ENCODE results near the gene NEURL1B.

DNA sequence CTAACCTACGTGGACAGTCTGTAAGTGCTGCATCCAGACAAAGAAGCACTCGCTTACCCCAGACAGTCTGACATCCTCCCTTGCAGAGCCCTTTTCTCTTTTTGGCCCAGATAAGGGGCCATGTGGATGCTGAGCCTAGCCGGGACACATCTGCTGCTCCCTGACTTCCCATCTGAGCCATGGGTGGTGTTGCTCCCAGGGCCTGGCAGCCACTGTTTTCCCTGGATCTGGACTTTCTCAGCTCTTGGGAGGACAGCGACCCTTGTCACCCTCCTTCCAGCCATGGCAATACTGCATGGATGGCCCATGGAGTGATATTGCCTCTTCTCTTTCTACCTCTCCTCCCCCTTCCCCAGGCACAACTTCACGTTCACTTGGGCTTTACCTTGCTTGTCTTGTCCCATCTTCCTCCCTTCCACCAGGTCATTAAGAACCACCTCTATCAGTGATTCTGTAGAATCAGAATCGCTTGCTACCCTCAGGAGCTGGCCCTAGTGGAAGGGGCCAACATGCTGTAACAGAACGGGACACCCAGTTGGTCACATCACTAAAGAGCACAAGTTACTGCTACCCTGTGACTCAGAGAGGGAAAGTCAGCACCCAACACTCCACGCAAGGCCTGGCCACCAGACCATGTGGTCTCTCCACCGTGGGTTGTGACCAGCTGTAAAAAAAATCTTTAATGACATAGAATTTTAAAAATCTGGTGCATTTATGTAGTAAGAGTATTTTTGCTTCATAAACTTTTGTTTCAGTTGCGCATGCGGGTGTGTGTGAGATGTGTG is 4.4 kb downstream of the NEURL1B start:
- TF ChIP-seq, protein P1, sequence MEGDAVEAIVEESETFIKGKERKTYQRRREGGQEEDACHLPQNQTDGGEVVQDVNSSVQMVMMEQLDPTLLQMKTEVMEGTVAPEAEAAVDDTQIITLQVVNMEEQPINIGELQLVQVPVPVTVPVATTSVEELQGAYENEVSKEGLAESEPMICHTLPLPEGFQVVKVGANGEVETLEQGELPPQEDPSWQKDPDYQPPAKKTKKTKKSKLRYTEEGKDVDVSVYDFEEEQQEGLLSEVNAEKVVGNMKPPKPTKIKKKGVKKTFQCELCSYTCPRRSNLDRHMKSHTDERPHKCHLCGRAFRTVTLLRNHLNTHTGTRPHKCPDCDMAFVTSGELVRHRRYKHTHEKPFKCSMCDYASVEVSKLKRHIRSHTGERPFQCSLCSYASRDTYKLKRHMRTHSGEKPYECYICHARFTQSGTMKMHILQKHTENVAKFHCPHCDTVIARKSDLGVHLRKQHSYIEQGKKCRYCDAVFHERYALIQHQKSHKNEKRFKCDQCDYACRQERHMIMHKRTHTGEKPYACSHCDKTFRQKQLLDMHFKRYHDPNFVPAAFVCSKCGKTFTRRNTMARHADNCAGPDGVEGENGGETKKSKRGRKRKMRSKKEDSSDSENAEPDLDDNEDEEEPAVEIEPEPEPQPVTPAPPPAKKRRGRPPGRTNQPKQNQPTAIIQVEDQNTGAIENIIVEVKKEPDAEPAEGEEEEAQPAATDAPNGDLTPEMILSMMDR (IDR thresholded peaks at IDR 0.05; ENCODE audit: low read depth, low read length, missing input control) = no peak
- TF ChIP-seq SP1 (IDR thresholded peaks at IDR 0.05) (peak; percentile 10), EGR1 (IDR thresholded peaks at IDR 0.05; ENCODE audit: low read depth in 2 of 2) (no peak)
- TF ChIP-seq, protein P2, sequence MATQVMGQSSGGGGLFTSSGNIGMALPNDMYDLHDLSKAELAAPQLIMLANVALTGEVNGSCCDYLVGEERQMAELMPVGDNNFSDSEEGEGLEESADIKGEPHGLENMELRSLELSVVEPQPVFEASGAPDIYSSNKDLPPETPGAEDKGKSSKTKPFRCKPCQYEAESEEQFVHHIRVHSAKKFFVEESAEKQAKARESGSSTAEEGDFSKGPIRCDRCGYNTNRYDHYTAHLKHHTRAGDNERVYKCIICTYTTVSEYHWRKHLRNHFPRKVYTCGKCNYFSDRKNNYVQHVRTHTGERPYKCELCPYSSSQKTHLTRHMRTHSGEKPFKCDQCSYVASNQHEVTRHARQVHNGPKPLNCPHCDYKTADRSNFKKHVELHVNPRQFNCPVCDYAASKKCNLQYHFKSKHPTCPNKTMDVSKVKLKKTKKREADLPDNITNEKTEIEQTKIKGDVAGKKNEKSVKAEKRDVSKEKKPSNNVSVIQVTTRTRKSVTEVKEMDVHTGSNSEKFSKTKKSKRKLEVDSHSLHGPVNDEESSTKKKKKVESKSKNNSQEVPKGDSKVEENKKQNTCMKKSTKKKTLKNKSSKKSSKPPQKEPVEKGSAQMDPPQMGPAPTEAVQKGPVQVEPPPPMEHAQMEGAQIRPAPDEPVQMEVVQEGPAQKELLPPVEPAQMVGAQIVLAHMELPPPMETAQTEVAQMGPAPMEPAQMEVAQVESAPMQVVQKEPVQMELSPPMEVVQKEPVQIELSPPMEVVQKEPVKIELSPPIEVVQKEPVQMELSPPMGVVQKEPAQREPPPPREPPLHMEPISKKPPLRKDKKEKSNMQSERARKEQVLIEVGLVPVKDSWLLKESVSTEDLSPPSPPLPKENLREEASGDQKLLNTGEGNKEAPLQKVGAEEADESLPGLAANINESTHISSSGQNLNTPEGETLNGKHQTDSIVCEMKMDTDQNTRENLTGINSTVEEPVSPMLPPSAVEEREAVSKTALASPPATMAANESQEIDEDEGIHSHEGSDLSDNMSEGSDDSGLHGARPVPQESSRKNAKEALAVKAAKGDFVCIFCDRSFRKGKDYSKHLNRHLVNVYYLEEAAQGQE (IDR thresholded peaks at IDR 0.05) = no peak
- TF ChIP-seq, protein P3, sequence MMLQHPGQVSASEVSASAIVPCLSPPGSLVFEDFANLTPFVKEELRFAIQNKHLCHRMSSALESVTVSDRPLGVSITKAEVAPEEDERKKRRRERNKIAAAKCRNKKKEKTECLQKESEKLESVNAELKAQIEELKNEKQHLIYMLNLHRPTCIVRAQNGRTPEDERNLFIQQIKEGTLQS (IDR thresholded peaks at IDR 0.05) = no peak
